NCI-H2107 (cell line): ENCODE data around the gene ACSM4.
"Not testable (repeated sequence)": the region's sequence is repeated elsewhere in the genome, so short reads cannot be mapped to it uniquely, and the experiment has no call there.

Experiments used
- DNase-seq: peaks from one replicate; lab custom pipeline; 2025; lab: John Stamatoyannopoulos, UW

The ACSM4 gene

GRCh38 chr12:7303772-7304171, at the start of gene ACSM4:
Gene ACSM4 (plus strand): TSS chr12:7304072. CDS start chr12:7304332, 260 bp downstream.
- DNase-seq: no peak

GRCh38 chr12:7259060-7259459, 44.8 kb upstream of the ACSM4 start:
- no peak for DNase-seq

- DNase-seq: no peak
These were observed 39.3 kb upstream of the ACSM4 start for GRCh38 chr12:7264538-7264937.

- no peak for DNase-seq
These were observed 38.6 kb upstream of the ACSM4 start for GRCh38 chr12:7265251-7265650.

GRCh38 chr12:7269273-7269672, 34.6 kb upstream of the ACSM4 start:
- DNase-seq: no peak

GRCh38 chr12:7271893-7272514, 31.9 kb upstream of the ACSM4 start:
- DNase-seq: no peak

GRCh38 chr12:7275482-7275881, 28.4 kb upstream of the ACSM4 start:
- DNase-seq: not testable (repeated sequence)

GRCh38 chr12:7282844-7283243, 21.0 kb upstream of the ACSM4 start:
- DNase-seq: no peak

GRCh38 chr12:7289743-7290142, 14.1 kb upstream of the ACSM4 start:
- DNase-seq: no peak

GRCh38 chr12:7290588-7290987, 13.3 kb upstream of the ACSM4 start:
- not testable (repeated sequence) for DNase-seq

GRCh38 chr12:7292300-7292699, 11.6 kb upstream of the ACSM4 start:
- DNase-seq: no peak

- no peak for DNase-seq
These were observed 10.2 kb upstream of the ACSM4 start for GRCh38 chr12:7293670-7294069.

- DNase-seq: no peak
These were observed 8.3 kb upstream of the ACSM4 start for GRCh38 chr12:7295529-7295928.

- no peak for DNase-seq
These were observed 6.0 kb upstream of the ACSM4 start for GRCh38 chr12:7297865-7298264.

GRCh38 chr12:7302266-7302986, 1.4 kb upstream of the ACSM4 start:
- no peak for DNase-seq

GRCh38 chr12:7303230-7303629, 642 bp upstream of the ACSM4 start:
- no peak for DNase-seq

- no peak for DNase-seq
These were observed 584 bp downstream of the ACSM4 start for GRCh38 chr12:7304456-7304855.

GRCh38 chr12:7310070-7310469, 6.2 kb downstream of the ACSM4 start:
- DNase-seq: no peak

GRCh38 chr12:7319930-7320329, 16.1 kb downstream of the ACSM4 start:
- no peak for DNase-seq

GRCh38 chr12:7321624-7322023, 17.8 kb downstream of the ACSM4 start:
- DNase-seq: no peak

- no peak for DNase-seq
These were observed 18.7 kb downstream of the ACSM4 start for GRCh38 chr12:7322599-7322998.

- no peak for DNase-seq
These were observed 20.3 kb downstream of the ACSM4 start for GRCh38 chr12:7324176-7324575.

GRCh38 chr12:7327918-7328317, 24.0 kb downstream of the ACSM4 start:
- DNase-seq: no peak

GRCh38 chr12:7337790-7338189, 33.9 kb downstream of the ACSM4 start:
- DNase-seq: not testable (repeated sequence)
